Ascending aorta (tissue), 2 donors: Measurements from ENCODE around the gene SPRY2. TPM values are rescaled to one million over a fixed set of nuclear protein-coding genes. Genes with fewer than 3 reads are reported as not detected.
"Not testable (repeated sequence)": the region's sequence is repeated elsewhere in the genome, so short reads cannot be mapped to it uniquely, and the experiment has no call there.

Experiments
- DNase-seq, 2 donors: peaks; one replicate each; pipeline ENCODE4 v3.0.0-alpha.2; 2019; ENCODE audit warnings: low spot score in 2 of 2
- H3K27ac ChIP-seq, 2 donors: fragments of 200-600 bp; sonication (generic); one replicate each; pipeline ENCODE4 v1.5.1; 2016 to 2017; ENCODE audit warnings: mild to moderate bottlenecking in 1 of 2
- H3K27me3 ChIP-seq: fragments of 200-600 bp; sonication (generic); one replicate; pipeline ENCODE4 v1.5.1; 2017
- H3K36me3 ChIP-seq, 2 donors: fragments of 200-600 bp; sonication (generic); one replicate each; pipeline ENCODE4 v1.5.1; 2016
- H3K4me1 ChIP-seq, 2 donors: fragments of 200-600 bp; sonication (generic); one replicate each; pipeline ENCODE4 v1.5.1; 2016 to 2017; ENCODE audit warnings: mild to moderate bottlenecking in 1 of 2
- H3K4me3 ChIP-seq, 2 donors: fragments of 200-600 bp; sonication (generic); one replicate each; pipeline ENCODE4 v1.5.1; 2016 to 2017; ENCODE audit warnings: mild to moderate bottlenecking in 1 of 2
- H3K9me3 ChIP-seq, 2 donors: fragments of 200-600 bp; sonication (generic); one replicate each; pipeline ENCODE4 v1.5.1; 2016
- CTCF ChIP-seq, 3 experiments: fragments of 200-600 bp in 2 of 3; fragments of 450-650 bp in 1 of 3; sonication (generic) in 2 of 3; IDR thresholded peaks; one replicate each; pipeline ENCODE4 v1.5.1; 2016 to 2019; ENCODE audit warnings: antibody characterized with exemption in 3 of 3, mild to moderate bottlenecking in 1 of 3, moderate library complexity in 1 of 3
- intact Hi-C: fragments of 100-400 bp; cut with DNase I; formaldehyde crosslinking; loops from one replicate; pipeline ENCODE4 v1.15.1; 2023
- total RNA-seq: library from RNA; depleted of rRNA; stranded (reverse); fragments of >200 nt; gene quantifications from one replicate; pipeline ENCODE4 v1.1.0, GENCODE V29; 2016

The SPRY2 gene
- total RNA-seq, 1 donor from 2014 or later = 78.2 TPM

- H3K36me3 ChIP-seq = no peaks in the 10 kb centered on the region
- no peak for DNase-seq
- no peaks in the 10 kb centered on the region for H3K9me3 ChIP-seq
- no peak for TF ChIP-seq CTCF (IDR thresholded peaks at IDR 0.05)
- H3K27me3 ChIP-seq = no peaks in the 10 kb centered on the region
- no peak overlapping the region for H3K4me3 ChIP-seq
- peaks cover 0 to 12% of the 10 kb centered on the region in 2 donors for H3K4me1 ChIP-seq
- H3K27ac ChIP-seq = no peak overlapping the region
- intact Hi-C loops = loop anchor here (10.0 kb wide), 1 partner anchor 686 kb away; no protein-coding TSS in a partner anchor
Observed at GRCh38 chr13:80361298-80361697, 20.4 kb upstream of the SPRY2 start.

GRCh38 chr13:80360453-80360800, 19.5 kb upstream of the SPRY2 start:
- TF ChIP-seq CTCF (IDR thresholded peaks at IDR 0.05) = no peak
- H3K4me1 ChIP-seq = peaks cover 0 to 12% of the 10 kb centered on the region in 2 donors
- H3K36me3 ChIP-seq = no peaks in the 10 kb centered on the region
- intact Hi-C loops = loop anchor here (10.0 kb wide), 1 partner anchor 686 kb away; no protein-coding TSS in a partner anchor
- no peaks in the 10 kb centered on the region for H3K27me3 ChIP-seq
- H3K4me3 ChIP-seq = no peak overlapping the region
- no peaks in the 10 kb centered on the region for H3K9me3 ChIP-seq
- no peak for DNase-seq
- peak overlapping the region in 1 of 2 donors; percentile 8 for H3K27ac ChIP-seq

- intact Hi-C loops = loop anchor here (10.0 kb wide), 1 partner anchor 685 kb away; no protein-coding TSS in a partner anchor
- peak overlapping the region in 1 of 2 donors; percentile 8 for H3K27ac ChIP-seq
- TF ChIP-seq CTCF (IDR thresholded peaks at IDR 0.05) = no peak
- no peaks in the 10 kb centered on the region for H3K9me3 ChIP-seq
- H3K4me3 ChIP-seq = no peak overlapping the region
- H3K4me1 ChIP-seq = peaks cover 0 to 12% of the 10 kb centered on the region in 2 donors
- no peaks in the 10 kb centered on the region for H3K36me3 ChIP-seq
- H3K27me3 ChIP-seq = no peaks in the 10 kb centered on the region
- no peak for DNase-seq
Observed at GRCh38 chr13:80359778-80360452, 19.0 kb upstream of the SPRY2 start.

GRCh38 chr13:80359414-80359777, 18.5 kb upstream of the SPRY2 start:
- H3K4me1 ChIP-seq = peaks cover 0 to 12% of the 10 kb centered on the region in 2 donors
- DNase-seq = no peak
- H3K27me3 ChIP-seq = no peaks in the 10 kb centered on the region
- no peaks in the 10 kb centered on the region for H3K36me3 ChIP-seq
- TF ChIP-seq CTCF (IDR thresholded peaks at IDR 0.05) = no peak
- H3K4me3 ChIP-seq = no peak overlapping the region
- H3K27ac ChIP-seq = no peak overlapping the region
- intact Hi-C loops = no loop called here
- no peaks in the 10 kb centered on the region for H3K9me3 ChIP-seq

- H3K27ac ChIP-seq, DNase-seq, intact Hi-C loops, H3K4me3 ChIP-seq, H3K9me3 ChIP-seq, H3K27me3 ChIP-seq, H3K4me1 ChIP-seq, H3K36me3 ChIP-seq: not testable (repeated sequence)
Observed at GRCh38 chr13:80355496-80356094, 14.7 kb upstream of the SPRY2 start.

- H3K27ac ChIP-seq = no peak overlapping the region
- no peaks in the 10 kb centered on the region for H3K27me3 ChIP-seq
- no peak overlapping the region for H3K4me3 ChIP-seq
- H3K4me1 ChIP-seq = no peaks in the 10 kb centered on the region
- no peaks in the 10 kb centered on the region for H3K36me3 ChIP-seq
- no peak for DNase-seq
- TF ChIP-seq CTCF (IDR thresholded peaks at IDR 0.05) = no peak
- intact Hi-C loops = no loop called here
- H3K9me3 ChIP-seq = no peaks in the 10 kb centered on the region
Observed at GRCh38 chr13:80348750-80349149, 7.8 kb upstream of the SPRY2 start.
